B cell (primary cell): ENCODE measurements around the gene RRM1. TPM values are rescaled to one million over a fixed set of nuclear protein-coding genes. Genes with fewer than 3 reads are reported as not detected.

Experiments
- ATAC-seq: fragments of 200-7000 bp; cut with Tn5 transposase; one replicate; pipeline ENCODE4 v1.10.0; 2021; ENCODE audit warnings: low read depth, mild to moderate bottlenecking, moderate number of reproducible peaks, moderate library complexity
- CTCF ChIA-PET: fragments of 350-600 bp; sonication (Branson Sonifier 250); formaldehyde crosslinking; loops from one replicate; lab custom pipeline; 2021; ENCODE audit warnings: antibody characterized with exemption, inconsistent platforms; lab: Charles Lee
- POLR2A ChIA-PET: fragments of 350-600 bp; sonication (Branson Sonifier 250); formaldehyde crosslinking; loops from one replicate; lab custom pipeline; 2021; ENCODE audit warnings: antibody characterized with exemption; lab: Charles Lee
- DNase-seq: peaks from one replicate; pipeline ENCODE4 v3.0.0; 2013
- H2AFZ ChIP-seq: 2 replicates; pipeline ENCODE4 v1.6.1; 2012; ENCODE audit warnings: mild to moderate bottlenecking, low read depth, low read length; ENCODE audit not compliant: insufficient read depth, poor library complexity, severe bottlenecking
- H3K27ac ChIP-seq, 2 donors: 1 replicate in 1 of 2; 2 replicates in 1 of 2; pipeline ENCODE4 v1.5.1; 2012 to 2013; ENCODE audit warnings: low read length in 2 of 2, mild to moderate bottlenecking in 2 of 2, moderate library complexity in 1 of 2
- H3K27me3 ChIP-seq, 4 experiments: fragments of 200-600 bp in 1 of 4; sonication (generic) in 1 of 4; replicated peaks in 1 of 4; 1 replicate in 2 of 4; 2 replicates in 2 of 4; pipeline versions ENCODE4 v1.6.1 to v1.7.0; 2013 to 2016; ENCODE audit warnings: low read length in 3 of 4, mild to moderate bottlenecking in 2 of 4, mixed read lengths in 1 of 4, moderate library complexity in 1 of 4; ENCODE audit not compliant: insufficient read depth in 4 of 4, control insufficient read depth in 3 of 4; ENCODE audit errors: control extremely low read depth in 1 of 4
- H3K36me3 ChIP-seq, 2 experiments: replicated peaks in 1 of 2; 1 replicate in 1 of 2; 2 replicates in 1 of 2; pipeline versions ENCODE4 v1.6.1 to v1.7.1; 2013; ENCODE audit warnings: low read length in 1 of 2; ENCODE audit not compliant: insufficient read depth in 2 of 2, control insufficient read depth in 1 of 2; ENCODE audit errors: control extremely low read depth in 1 of 2, extremely low read depth in 1 of 2
- H3K4me1 ChIP-seq, 2 donors: fragments of 200-600 bp in 1 of 2; sonication (generic) in 1 of 2; 1 replicate in 1 of 2; 2 replicates in 1 of 2; pipeline versions ENCODE4 v1.5.1 to v1.6.1; 2013 to 2017; ENCODE audit warnings: low read length in 2 of 2; ENCODE audit not compliant: control insufficient read depth in 2 of 2, insufficient read depth in 2 of 2
- H3K4me2 ChIP-seq: replicated peaks from 2 replicates; pipeline ENCODE3; 2012; ENCODE audit warnings: mild to moderate bottlenecking, low read depth, low read length; ENCODE audit not compliant: poor library complexity, severe bottlenecking
- H3K4me3 ChIP-seq, 5 experiments: fragments of 200-600 bp in 1 of 5; sonication (generic) in 1 of 5; 1 replicate in 3 of 5; 2 replicates in 2 of 5; pipeline versions ENCODE4 v1.5.1 to v1.7.0; 2011 to 2016; ENCODE audit warnings: low read length in 4 of 5, mild to moderate bottlenecking in 4 of 5, low read depth in 2 of 5, control low read depth in 1 of 5, moderate library complexity in 1 of 5; ENCODE audit not compliant: insufficient read depth in 1 of 5; ENCODE audit errors: control extremely low read depth in 1 of 5, extremely low read depth in 1 of 5
- H3K79me2 ChIP-seq: fragments of 200-600 bp; sonication (generic); one replicate; pipeline ENCODE4 v1.6.0; 2016; ENCODE audit warnings: low read length; ENCODE audit not compliant: control insufficient read depth, insufficient read depth
- H3K9ac ChIP-seq: fragments of 200-600 bp; sonication (generic); 2 replicates; pipeline ENCODE4 v1.6.1; 2017; ENCODE audit warnings: mild to moderate bottlenecking, low read length, moderate library complexity
- H3K9me3 ChIP-seq, 3 donors: one replicate each; pipeline versions ENCODE4 v1.6.1 to v1.7.1; 2013; ENCODE audit warnings: low read length in 2 of 3; ENCODE audit not compliant: control insufficient read depth in 2 of 3, insufficient read depth in 1 of 3; ENCODE audit errors: control extremely low read depth in 1 of 3
- H4K20me1 ChIP-seq: 2 replicates; pipeline ENCODE4 v1.6.0; 2012; ENCODE audit warnings: mild to moderate bottlenecking, low read length; ENCODE audit not compliant: insufficient read depth, control insufficient read depth, poor library complexity, severe bottlenecking
- H3K27ac Mint-ChIP-seq: one replicate; pipeline ENCODE4 v1.8.0; 2021; ENCODE audit warnings: mixed read lengths
- H3K27me3 Mint-ChIP-seq: one replicate; pipeline ENCODE4 v1.8.0; 2021; ENCODE audit warnings: mixed read lengths
- H3K4me1 Mint-ChIP-seq: one replicate; pipeline ENCODE4 v1.8.0; 2021; ENCODE audit warnings: mixed read lengths
- H3K4me3 Mint-ChIP-seq: one replicate; pipeline ENCODE4 v1.8.0; 2021; ENCODE audit warnings: mixed read lengths
- H3K9me3 Mint-ChIP-seq: one replicate; pipeline ENCODE4 v1.8.0; 2022; ENCODE audit warnings: mixed read lengths; ENCODE audit not compliant: insufficient read depth
- EZH2 ChIP-seq: IDR thresholded peaks from 2 replicates; pipeline ENCODE4 v1.6.1; 2012; ENCODE audit warnings: borderline replicate concordance, low read depth, mild to moderate bottlenecking, moderate library complexity, low read length; ENCODE audit not compliant: insufficient read depth, poor library complexity, severe bottlenecking
- WGBS: methylation state at CpG from one replicate; pipeline ENCODE4 v1.1.5; 2013; ENCODE audit warnings: missing lambda C conversion rate; ENCODE audit not compliant: insufficient coverage; 5-methylcytosine and 5-hydroxymethylcytosine counted together
- intact Hi-C: fragments of 100-400 bp; cut with micrococcal nuclease; formaldehyde crosslinking; loops from one replicate; pipeline ENCODE4 v1.10.0; 2022
- polyA plus RNA-seq: library from polyadenylated mRNA; depleted of rRNA; stranded (reverse); fragments of >200 nt; gene quantifications from 2 replicates; pipeline ENCODE4 v1.2.3, GENCODE V29; 2012
- total RNA-seq, 2 donors: library from RNA; stranded (reverse); fragments of 120-200 nt in 1 of 2; gene quantifications; 1 replicate in 1 of 2; 2 replicates in 1 of 2; pipeline versions ENCODE4 v1.2.3 to v1.2.4, GENCODE V29; 2013 to 2022
- TF ChIP-seq, protein P1 (sequence below): fragments of 200-600 bp; IDR thresholded peaks from one replicate; pipeline ENCODE4 v1.8.0; 2022; ENCODE audit warnings: antibody characterized with exemption, mild to moderate bottlenecking

The RRM1 gene
- total and polyA plus RNA-seq, 2 donors (not counting 1 experiment from before 2014, with no cell fraction given) = 6.0 to 24.5 TPM

DNA sequence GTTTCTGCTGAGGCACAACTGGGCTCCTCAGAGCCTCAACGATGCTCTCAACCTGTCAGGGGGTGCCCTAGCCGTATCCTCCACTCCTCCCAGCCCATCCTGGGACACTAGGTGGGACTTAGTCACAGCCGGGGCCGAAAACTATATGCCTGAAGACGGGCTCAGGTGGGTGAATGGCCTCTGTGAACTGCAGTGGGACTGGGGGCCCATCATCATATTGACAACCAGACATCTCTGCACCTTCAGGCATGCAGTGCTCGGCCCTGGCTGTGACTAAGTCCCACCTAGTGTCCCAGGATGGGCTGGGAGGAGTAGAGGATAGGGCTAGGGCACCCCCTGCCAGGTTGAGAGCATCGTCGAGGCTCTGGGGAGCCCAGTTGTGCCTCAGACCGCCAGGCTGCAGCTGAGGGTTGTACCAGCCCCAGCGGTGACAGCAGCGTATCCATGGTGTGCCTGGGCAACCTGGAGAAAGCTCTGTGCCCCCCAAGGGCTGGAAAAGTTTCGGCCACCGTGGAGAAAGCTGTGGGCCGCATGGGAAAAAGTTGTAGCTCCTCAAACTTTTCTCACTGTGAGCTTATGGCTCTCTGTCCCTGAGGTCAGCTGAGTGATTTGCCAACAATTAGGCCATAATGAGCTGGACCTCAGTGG, 88.9 kb downstream of the RRM1 start:
- no peak overlapping the region for H3K4me2 ChIP-seq
- H3K9me3 ChIP-seq = no peaks in the 10 kb centered on the region
- ATAC-seq (no peak), DNase-seq (no peak)
- Mint-ChIP-seq H3K9me3 (no peaks in the 10 kb centered on the region), H3K4me1 (peaks cover 8% of the 10 kb centered on the region), H3K27ac (no peak overlapping the region), H3K4me3 (no peak overlapping the region), H3K27me3 (no peaks in the 10 kb centered on the region)
- no peak for TF ChIP-seq EZH2
- TF ChIP-seq, protein P1, sequence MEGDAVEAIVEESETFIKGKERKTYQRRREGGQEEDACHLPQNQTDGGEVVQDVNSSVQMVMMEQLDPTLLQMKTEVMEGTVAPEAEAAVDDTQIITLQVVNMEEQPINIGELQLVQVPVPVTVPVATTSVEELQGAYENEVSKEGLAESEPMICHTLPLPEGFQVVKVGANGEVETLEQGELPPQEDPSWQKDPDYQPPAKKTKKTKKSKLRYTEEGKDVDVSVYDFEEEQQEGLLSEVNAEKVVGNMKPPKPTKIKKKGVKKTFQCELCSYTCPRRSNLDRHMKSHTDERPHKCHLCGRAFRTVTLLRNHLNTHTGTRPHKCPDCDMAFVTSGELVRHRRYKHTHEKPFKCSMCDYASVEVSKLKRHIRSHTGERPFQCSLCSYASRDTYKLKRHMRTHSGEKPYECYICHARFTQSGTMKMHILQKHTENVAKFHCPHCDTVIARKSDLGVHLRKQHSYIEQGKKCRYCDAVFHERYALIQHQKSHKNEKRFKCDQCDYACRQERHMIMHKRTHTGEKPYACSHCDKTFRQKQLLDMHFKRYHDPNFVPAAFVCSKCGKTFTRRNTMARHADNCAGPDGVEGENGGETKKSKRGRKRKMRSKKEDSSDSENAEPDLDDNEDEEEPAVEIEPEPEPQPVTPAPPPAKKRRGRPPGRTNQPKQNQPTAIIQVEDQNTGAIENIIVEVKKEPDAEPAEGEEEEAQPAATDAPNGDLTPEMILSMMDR = no peak
- CTCF ChIA-PET = interaction anchor here (1.7 to 1.9 kb wide), 3 partner anchors 19 to 356 kb away, joined by 5 to 9 read pairs (median 8); no protein-coding TSS in a partner anchor
- WGBS = 89% methylated on average over 11 of the region's 14 CpGs
- H2AFZ ChIP-seq = no peak overlapping the region
- no peaks in the 10 kb centered on the region for H3K36me3 ChIP-seq
- H3K4me3 ChIP-seq = no peak overlapping the region
- no peak overlapping the region for H3K9ac ChIP-seq
- intact Hi-C loops = no loop called here
- H3K27me3 ChIP-seq = peaks cover 0 to 22% (median 0%) of the 10 kb centered on the region in 4 experiments
- POLR2A ChIA-PET = no interaction called here
- H3K4me1 ChIP-seq = peaks cover 4 to 6% of the 10 kb centered on the region in 2 donors
- H4K20me1 ChIP-seq = no peaks in the 10 kb centered on the region
- no peak overlapping the region for H3K27ac ChIP-seq
- no peaks in the 10 kb centered on the region for H3K79me2 ChIP-seq

DNA sequence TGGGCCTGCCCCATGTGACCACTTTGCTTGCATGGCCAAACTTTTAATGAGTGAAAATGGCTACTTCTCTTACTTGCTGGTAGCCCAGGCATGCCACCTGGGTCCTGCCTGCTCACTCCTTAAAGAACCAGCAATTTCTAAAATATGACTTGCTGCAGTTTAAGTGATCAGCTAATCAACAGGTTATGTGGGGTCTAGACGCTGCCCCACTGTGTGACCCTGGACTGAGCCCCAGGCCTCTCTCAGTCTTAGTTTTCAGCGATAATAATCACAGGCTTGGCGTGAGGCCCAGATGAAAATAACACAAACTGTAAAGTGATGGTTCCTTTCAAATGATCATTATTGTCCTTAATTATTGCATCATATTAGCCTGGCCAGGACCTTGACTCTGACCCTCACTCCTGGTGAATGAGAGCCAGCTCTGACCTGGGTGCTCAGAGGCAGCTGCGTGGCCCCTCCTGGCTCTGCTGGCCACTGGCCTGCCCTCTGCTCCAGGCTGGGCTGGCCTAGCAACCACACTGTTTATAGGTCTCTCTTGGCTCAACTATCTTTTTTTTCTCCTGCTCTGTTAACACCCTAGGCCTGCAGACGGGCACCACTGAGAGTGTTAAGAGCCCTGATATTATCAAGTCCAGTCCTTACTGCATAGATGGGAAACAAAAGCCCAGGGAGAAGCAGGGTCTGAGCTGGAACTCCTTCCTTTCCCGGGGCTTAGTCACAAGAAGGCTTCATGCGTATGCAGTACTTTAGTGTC, 89.7 kb downstream of the RRM1 start:
- Histone ChIP-seq H3K4me3 (no peak overlapping the region), H3K9ac (no peak overlapping the region), H3K9me3 (no peaks in the 10 kb centered on the region), H3K4me2 (no peak overlapping the region), H2AFZ (no peak overlapping the region), H3K36me3 (no peaks in the 10 kb centered on the region), H3K27me3 (peaks cover 0 to 24% (median 0%) of the 10 kb centered on the region in 4 experiments), H3K4me1 (peaks cover 4 to 6% of the 10 kb centered on the region in 2 donors), H4K20me1 (no peaks in the 10 kb centered on the region), H3K27ac (no peak overlapping the region), H3K79me2 (no peaks in the 10 kb centered on the region)
- TF ChIP-seq, protein P1 = no peak
- no peak for TF ChIP-seq EZH2
- H3K27ac Mint-ChIP-seq = no peak overlapping the region
- no peak for ATAC-seq
- 77% methylated on average over 6 of the region's 7 CpGs for WGBS
- ChIA-PET CTCF (interaction anchor here (1.0 to 4.4 kb wide), 3 partner anchors 18 to 356 kb away, joined by 4 to 92 read pairs (median 5); no protein-coding TSS in a partner anchor), POLR2A (no interaction called here)
- peaks cover 4% of the 10 kb centered on the region for H3K27me3 Mint-ChIP-seq
- H3K4me3 Mint-ChIP-seq = no peak overlapping the region
- no peak for DNase-seq
- intact Hi-C loops = no loop called here
- no peaks in the 10 kb centered on the region for H3K9me3 Mint-ChIP-seq
- peaks cover 8% of the 10 kb centered on the region for H3K4me1 Mint-ChIP-seq
